ENCODE results near the gene TXNIP.
A peak's percentile ranks its signal among the peaks of the same experiment; 100 is the strongest.

Gene TXNIP

GRCh38 chr1:145978854-145979745 lies 17.3 kb downstream of the TXNIP start:
- Histone ChIP-seq H2AFZ (no peak overlapping the region), H3K9ac (peak overlapping the region; percentile 67), H3K27ac (peak overlapping the region; percentile 100), H3K4me3 (ENCODE audit: low read depth, low read length) (peak overlapping the region; percentile 63), H3K4me2 (ENCODE audit: low read length) (peak overlapping the region; percentile 85), H3K79me2 (peaks cover 15% of the 10 kb centered on the region), H3K27me3 (ENCODE audit: control insufficient read depth, insufficient read depth, low read length) (no peaks in the 10 kb centered on the region), H3K36me3 (ENCODE audit: control insufficient read depth, insufficient read depth, low read length) (no peaks in the 10 kb centered on the region), H3K9me3 (ENCODE audit: control insufficient read depth, low read length) (no peaks in the 10 kb centered on the region), H3K4me1 (peaks cover 58% of the 10 kb centered on the region)
- TF ChIP-seq CTCF (IDR thresholded peaks at IDR 0.05), result peak; percentile 19

GRCh38 chr1:145978471-145978853 lies 17.9 kb downstream of the TXNIP start:
- Histone ChIP-seq H3K9ac (peak overlapping the region; percentile 67), H3K27me3 (ENCODE audit: control insufficient read depth, insufficient read depth, low read length) (no peaks in the 10 kb centered on the region), H3K9me3 (ENCODE audit: control insufficient read depth, low read length) (no peaks in the 10 kb centered on the region), H3K4me2 (ENCODE audit: low read length) (peak overlapping the region; percentile 85), H3K27ac (peak overlapping the region; percentile 100), H3K79me2 (peaks cover 15% of the 10 kb centered on the region), H3K36me3 (ENCODE audit: control insufficient read depth, insufficient read depth, low read length) (no peaks in the 10 kb centered on the region), H3K4me3 (ENCODE audit: low read depth, low read length) (peak overlapping the region; percentile 63), H2AFZ (no peak overlapping the region), H3K4me1 (peaks cover 53% of the 10 kb centered on the region)
- no peak for TF ChIP-seq CTCF (IDR thresholded peaks at IDR 0.05)

GRCh38 chr1:145977486-145978470 lies 18.6 kb downstream of the TXNIP start:
- no peaks in the 10 kb centered on the region for H3K36me3 ChIP-seq (ENCODE audit: control insufficient read depth, insufficient read depth, low read length)
- peaks cover 50% of the 10 kb centered on the region for H3K4me1 ChIP-seq
- no peaks in the 10 kb centered on the region for H3K9me3 ChIP-seq (ENCODE audit: control insufficient read depth, low read length)
- peak overlapping the region; percentile 100 for H3K27ac ChIP-seq
- H3K9ac ChIP-seq, result no peak overlapping the region
- H3K4me2 ChIP-seq (ENCODE audit: low read length), result peak overlapping the region; percentile 85
- H3K4me3 ChIP-seq (ENCODE audit: low read depth, low read length), result peak overlapping the region; percentile 63
- peak; percentile 73 for TF ChIP-seq CTCF (IDR thresholded peaks at IDR 0.05)
- no peaks in the 10 kb centered on the region for H3K27me3 ChIP-seq (ENCODE audit: control insufficient read depth, insufficient read depth, low read length)
- peaks cover 15% of the 10 kb centered on the region for H3K79me2 ChIP-seq
- peak overlapping the region; percentile 11 for H2AFZ ChIP-seq

- H3K27ac ChIP-seq, result peak overlapping the region; percentile 100
- TF ChIP-seq CTCF (IDR thresholded peaks at IDR 0.05), result no peak
Measured at GRCh38 chr1:145977016-145977415, 19.4 kb downstream of the TXNIP start.

More at GRCh38 chr1:145977016-145977415, 19.4 kb downstream of the TXNIP start:
- Histone ChIP-seq H2AFZ (no peak overlapping the region), H3K4me2 (ENCODE audit: low read length) (peak overlapping the region; percentile 28), H3K27me3 (ENCODE audit: control insufficient read depth, insufficient read depth, low read length) (no peaks in the 10 kb centered on the region), H3K4me1 (peaks cover 43% of the 10 kb centered on the region), H3K9me3 (ENCODE audit: control insufficient read depth, low read length) (no peaks in the 10 kb centered on the region), H3K79me2 (peaks cover 15% of the 10 kb centered on the region), H3K36me3 (ENCODE audit: control insufficient read depth, insufficient read depth, low read length) (no peaks in the 10 kb centered on the region), H3K9ac (no peak overlapping the region), H3K4me3 (ENCODE audit: low read depth, low read length) (peak overlapping the region; percentile 39)

All from parathyroid adenoma (tissue), 2 donors.